Measurements from ENCODE around the gene POLR3B.

POLR3B gene

DNA sequence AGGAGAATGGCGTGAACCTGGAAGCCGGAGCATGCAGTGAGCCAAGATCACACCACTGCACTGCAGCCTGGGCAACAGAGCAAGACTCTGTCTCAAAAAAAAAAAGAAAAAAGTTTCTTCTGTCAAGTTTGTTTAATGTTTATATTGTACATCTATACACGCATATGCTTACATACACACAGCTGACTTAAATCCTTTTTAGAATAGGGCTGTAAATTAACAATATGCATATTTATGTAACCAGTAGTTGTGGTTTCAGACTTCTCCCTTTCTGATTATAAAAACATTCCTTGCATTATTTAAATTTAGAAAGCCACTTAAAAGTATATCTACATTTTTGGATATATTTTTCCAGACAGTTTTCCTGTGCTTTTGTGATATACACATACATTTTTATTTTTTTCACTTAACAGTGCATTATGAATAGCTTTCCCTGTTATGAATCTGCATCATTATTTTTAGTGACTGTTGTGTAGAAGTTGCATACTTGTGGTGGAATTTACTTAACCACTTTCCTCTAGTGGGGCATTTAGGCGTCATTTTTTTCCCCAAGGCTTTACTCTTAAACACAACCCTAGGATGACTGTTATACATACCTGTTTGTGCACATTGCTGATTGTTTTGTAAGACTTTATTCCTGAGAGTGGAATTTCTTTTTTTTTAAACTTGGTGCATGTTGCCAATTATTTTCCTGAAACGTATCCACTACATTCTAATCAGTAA lies 29.4 kb downstream of the POLR3B start:
- Histone ChIP-seq H3K27me3 (ENCODE audit: control insufficient read depth, insufficient read depth, low read length) (no peaks in the 10 kb centered on the region), H3K9ac (ENCODE audit: low read length) (no peak overlapping the region), H3K36me3 (ENCODE audit: control insufficient read depth, insufficient read depth, low read length) (no peaks in the 10 kb centered on the region), H3K4me1 (ENCODE audit: control insufficient read depth, insufficient read depth, low read length) (no peaks in the 10 kb centered on the region), H3K9me3 (ENCODE audit: control insufficient read depth, low read length) (no peaks in the 10 kb centered on the region), H3K4me3 (ENCODE audit: low read length) (no peak overlapping the region)

DNA sequence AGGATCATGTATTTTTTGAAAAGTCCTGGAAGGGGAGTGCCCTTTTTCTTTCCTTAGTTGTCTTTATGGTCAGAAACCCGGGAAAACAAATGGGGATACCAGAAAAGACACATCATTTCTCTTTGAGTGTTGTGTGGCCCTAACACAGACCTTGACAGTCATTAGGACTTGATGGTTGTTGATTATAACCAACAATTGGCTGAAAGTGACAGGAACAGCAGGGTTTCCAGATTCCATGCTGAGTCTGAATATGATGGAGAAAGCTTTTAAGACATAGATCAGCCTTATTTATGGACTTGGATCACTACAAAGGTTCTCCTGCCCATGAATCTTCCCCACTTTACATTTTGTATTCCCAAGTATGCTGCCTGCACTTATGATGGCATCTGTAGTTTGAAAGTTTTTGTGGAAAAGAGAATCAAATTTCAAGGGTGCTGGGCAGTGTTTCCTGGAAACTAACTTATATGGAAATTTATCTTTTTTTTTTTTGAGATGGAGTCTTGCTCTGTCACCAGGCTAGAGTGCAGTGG lies 30.4 kb downstream of the POLR3B start:
- no peak overlapping the region for H3K4me3 ChIP-seq (ENCODE audit: low read length)
- no peaks in the 10 kb centered on the region for H3K9me3 ChIP-seq (ENCODE audit: control insufficient read depth, low read length)
- no peaks in the 10 kb centered on the region for H3K27me3 ChIP-seq (ENCODE audit: control insufficient read depth, insufficient read depth, low read length)
- H3K4me1 ChIP-seq (ENCODE audit: control insufficient read depth, insufficient read depth, low read length) = no peaks in the 10 kb centered on the region
- no peak overlapping the region for H3K9ac ChIP-seq (ENCODE audit: low read length)
- no peaks in the 10 kb centered on the region for H3K36me3 ChIP-seq (ENCODE audit: control insufficient read depth, insufficient read depth, low read length)

DNA sequence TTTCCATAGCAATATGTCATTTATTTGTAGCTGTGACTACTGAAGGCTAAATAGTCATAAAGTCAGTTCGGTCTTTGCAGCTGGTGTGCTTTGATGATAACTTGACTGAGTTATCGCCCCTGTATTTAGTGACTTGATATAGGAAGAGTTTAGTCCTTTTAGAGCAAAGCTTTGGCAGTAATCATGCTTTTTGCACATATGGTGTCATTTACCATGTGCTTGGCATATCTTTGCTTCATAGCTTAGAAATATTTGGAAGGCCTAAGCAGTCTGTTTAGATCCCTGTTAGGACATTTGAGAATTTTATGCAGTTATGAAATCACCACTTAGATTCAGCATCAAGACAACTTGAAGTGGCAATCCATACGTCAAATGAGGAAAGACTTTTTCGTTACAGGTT lies 31.6 kb downstream of the POLR3B start:
- H3K36me3 ChIP-seq (ENCODE audit: control insufficient read depth, insufficient read depth, low read length) = no peaks in the 10 kb centered on the region
- no peaks in the 10 kb centered on the region for H3K9me3 ChIP-seq (ENCODE audit: control insufficient read depth, low read length)
- no peak overlapping the region for H3K4me3 ChIP-seq (ENCODE audit: low read length)
- H3K9ac ChIP-seq (ENCODE audit: low read length) = no peak overlapping the region
- no peaks in the 10 kb centered on the region for H3K4me1 ChIP-seq (ENCODE audit: control insufficient read depth, insufficient read depth, low read length)
- no peaks in the 10 kb centered on the region for H3K27me3 ChIP-seq (ENCODE audit: control insufficient read depth, insufficient read depth, low read length)

DNA sequence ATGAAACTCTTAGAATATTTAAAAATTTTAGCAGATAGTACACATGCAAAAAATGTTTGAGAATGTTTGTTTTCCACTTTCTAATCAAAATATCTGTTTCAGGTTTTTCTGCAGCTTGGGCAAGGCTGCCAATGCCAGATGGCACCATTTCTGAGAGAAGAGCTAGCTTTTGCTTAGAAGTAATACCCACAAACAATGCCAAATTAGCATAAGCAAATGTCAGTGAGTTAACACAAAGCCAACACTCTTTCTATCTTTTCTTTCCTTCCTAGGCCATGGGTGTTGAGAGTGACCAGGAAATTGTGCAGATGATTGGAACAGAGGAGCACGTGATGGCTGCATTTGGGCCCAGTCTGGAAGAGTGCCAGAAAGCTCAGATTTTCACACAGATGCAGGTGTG lies 35.2 kb downstream of the POLR3B start:
- Histone ChIP-seq H3K36me3 (ENCODE audit: control insufficient read depth, insufficient read depth, low read length) (no peaks in the 10 kb centered on the region), H3K9ac (ENCODE audit: low read length) (no peak overlapping the region), H3K4me1 (ENCODE audit: control insufficient read depth, insufficient read depth, low read length) (no peaks in the 10 kb centered on the region), H3K27me3 (ENCODE audit: control insufficient read depth, insufficient read depth, low read length) (no peaks in the 10 kb centered on the region), H3K9me3 (ENCODE audit: control insufficient read depth, low read length) (no peaks in the 10 kb centered on the region), H3K4me3 (ENCODE audit: low read length) (no peak overlapping the region)

DNA sequence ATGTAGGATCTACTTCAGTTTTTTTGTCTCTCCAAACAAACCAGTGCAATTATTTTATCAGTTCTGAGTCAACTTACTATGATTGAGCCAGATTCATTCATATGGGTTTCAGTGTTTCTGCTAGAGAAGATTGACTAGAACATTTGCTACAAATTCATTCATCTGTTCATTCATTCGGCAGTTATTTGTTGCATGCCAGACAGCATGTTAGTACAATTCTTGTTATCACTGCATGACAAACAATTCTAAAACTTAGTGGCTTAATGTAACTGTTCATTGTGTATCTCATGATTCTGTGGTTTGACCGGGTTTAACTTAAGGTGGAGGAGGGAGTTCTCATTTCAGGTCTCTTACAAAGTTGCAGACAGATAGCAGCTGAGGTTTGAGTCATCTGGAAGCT lies 52.3 kb downstream of the POLR3B start:
- no peaks in the 10 kb centered on the region for H3K9me3 ChIP-seq (ENCODE audit: control insufficient read depth, low read length)
- no peak overlapping the region for H3K4me3 ChIP-seq (ENCODE audit: low read length)
- H3K36me3 ChIP-seq (ENCODE audit: control insufficient read depth, insufficient read depth, low read length) = no peaks in the 10 kb centered on the region
- no peaks in the 10 kb centered on the region for H3K4me1 ChIP-seq (ENCODE audit: control insufficient read depth, insufficient read depth, low read length)
- H3K27me3 ChIP-seq (ENCODE audit: control insufficient read depth, insufficient read depth, low read length) = no peaks in the 10 kb centered on the region
- no peak overlapping the region for H3K9ac ChIP-seq (ENCODE audit: low read length)

DNA sequence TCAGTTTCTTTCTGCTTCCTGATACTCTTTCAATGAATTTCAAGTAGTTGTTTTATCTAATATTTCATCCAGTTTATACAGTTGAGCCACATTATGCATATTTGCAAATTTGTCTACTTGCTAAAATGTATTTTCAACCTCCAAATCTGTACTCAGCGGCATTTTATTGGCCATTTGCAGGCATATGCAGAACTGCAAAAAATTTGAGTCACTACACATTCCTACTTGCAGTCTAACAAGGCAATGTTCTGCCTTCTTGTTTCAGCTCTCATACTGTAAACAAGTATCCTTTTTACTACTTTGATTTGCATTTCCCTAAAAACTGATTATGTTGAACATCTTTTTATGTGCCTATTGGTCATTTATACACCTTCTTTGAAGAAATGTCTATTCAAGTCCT lies 55.0 kb downstream of the POLR3B start:
- H3K9ac ChIP-seq (ENCODE audit: low read length) = no peak overlapping the region
- no peaks in the 10 kb centered on the region for H3K27me3 ChIP-seq (ENCODE audit: control insufficient read depth, insufficient read depth, low read length)
- no peaks in the 10 kb centered on the region for H3K9me3 ChIP-seq (ENCODE audit: control insufficient read depth, low read length)
- no peak overlapping the region for H3K4me3 ChIP-seq (ENCODE audit: low read length)
- no peaks in the 10 kb centered on the region for H3K36me3 ChIP-seq (ENCODE audit: control insufficient read depth, insufficient read depth, low read length)
- no peaks in the 10 kb centered on the region for H3K4me1 ChIP-seq (ENCODE audit: control insufficient read depth, insufficient read depth, low read length)

DNA sequence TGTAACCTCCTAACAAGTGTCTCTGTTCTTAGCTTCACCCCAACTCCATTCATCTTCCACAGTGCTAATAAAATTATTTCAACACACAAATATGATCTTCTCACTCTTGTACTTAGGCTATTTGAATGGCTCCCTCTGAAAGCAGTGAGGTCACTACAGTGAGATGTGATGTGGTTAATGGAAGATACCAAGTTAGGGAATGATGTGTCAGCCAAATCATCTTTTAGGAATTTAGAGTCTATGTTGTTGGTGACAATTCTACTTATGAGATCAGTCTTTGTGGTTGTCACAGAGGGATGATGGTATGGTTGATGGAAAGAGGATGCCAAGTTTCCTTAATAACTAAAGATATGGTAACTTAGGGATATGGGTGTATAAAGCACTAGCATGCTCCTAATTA lies 57.6 kb downstream of the POLR3B start:
- Histone ChIP-seq H3K4me1 (ENCODE audit: control insufficient read depth, insufficient read depth, low read length) (peaks cover 11% of the 10 kb centered on the region), H3K36me3 (ENCODE audit: control insufficient read depth, insufficient read depth, low read length) (no peaks in the 10 kb centered on the region), H3K9me3 (ENCODE audit: control insufficient read depth, low read length) (no peaks in the 10 kb centered on the region), H3K9ac (ENCODE audit: low read length) (no peak overlapping the region), H3K27me3 (ENCODE audit: control insufficient read depth, insufficient read depth, low read length) (no peaks in the 10 kb centered on the region), H3K4me3 (ENCODE audit: low read length) (no peak overlapping the region)

DNA sequence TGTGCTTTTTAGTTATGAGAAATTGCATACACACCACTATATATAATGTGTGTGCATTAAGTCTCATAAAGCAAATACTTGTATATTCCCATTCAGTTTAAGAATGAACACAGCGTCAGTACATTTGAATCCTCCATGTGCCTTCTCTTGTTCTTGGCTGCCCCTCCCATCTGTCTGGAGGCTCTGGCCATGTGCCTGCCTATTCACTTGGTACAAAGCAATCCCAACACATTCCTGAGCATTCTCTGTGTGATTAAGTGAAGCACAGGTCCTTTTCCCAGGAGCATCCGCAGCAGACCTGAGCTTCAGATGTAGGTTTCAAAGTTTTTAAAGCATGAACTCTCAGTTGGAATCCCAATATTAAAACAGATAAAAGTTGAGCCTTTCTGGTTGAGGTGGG lies 58.7 kb downstream of the POLR3B start:
- H3K4me3 ChIP-seq (ENCODE audit: low read length) = no peak overlapping the region
- no peaks in the 10 kb centered on the region for H3K36me3 ChIP-seq (ENCODE audit: control insufficient read depth, insufficient read depth, low read length)
- no peaks in the 10 kb centered on the region for H3K27me3 ChIP-seq (ENCODE audit: control insufficient read depth, insufficient read depth, low read length)
- peaks cover 11% of the 10 kb centered on the region for H3K4me1 ChIP-seq (ENCODE audit: control insufficient read depth, insufficient read depth, low read length)
- no peak overlapping the region for H3K9ac ChIP-seq (ENCODE audit: low read length)
- no peaks in the 10 kb centered on the region for H3K9me3 ChIP-seq (ENCODE audit: control insufficient read depth, low read length)

DNA sequence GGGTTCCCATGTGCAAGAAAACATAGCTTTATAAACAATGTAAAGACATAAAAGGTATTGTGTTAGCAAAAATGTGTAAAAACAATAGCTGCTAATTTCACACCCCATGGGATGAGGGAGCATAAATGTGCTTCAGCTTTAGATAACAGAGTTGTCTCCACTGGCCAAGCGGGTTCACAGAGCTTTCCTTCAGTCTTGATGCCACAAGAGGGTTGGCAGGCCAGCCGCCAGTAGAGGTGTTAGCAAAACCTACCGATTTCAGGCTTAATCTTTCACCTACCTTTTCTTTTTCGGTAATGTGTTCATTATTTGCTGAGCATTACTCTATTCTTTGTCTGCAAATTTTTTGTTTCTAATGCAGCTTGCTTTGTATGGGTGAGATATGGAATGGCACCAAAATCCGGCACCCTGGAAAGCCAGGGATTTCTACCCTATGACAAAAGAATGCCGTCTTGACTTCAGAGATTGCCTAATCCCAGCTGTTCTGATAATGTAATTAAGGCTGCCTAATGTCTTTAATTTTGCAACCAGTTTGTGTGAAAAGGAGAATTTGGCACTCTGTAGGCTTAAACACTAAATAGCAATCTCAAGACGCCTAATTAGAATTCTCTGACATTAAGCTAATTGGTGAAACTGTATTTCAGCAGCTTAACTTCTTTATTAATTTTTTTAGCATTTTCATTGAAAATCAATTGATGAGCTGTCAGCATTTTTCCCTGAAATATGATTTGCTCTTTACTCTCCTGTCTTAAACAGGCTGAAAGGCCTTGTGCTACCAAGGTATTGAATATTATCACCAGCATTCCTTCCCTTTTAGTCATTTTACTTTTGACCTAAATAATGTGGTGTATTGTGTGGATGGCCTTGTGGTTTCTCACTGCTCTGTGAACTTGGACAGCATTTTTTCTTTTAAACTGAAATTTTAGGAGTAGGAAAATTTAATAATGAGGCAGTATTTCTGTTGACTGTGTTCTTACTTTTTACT lies 60.7 kb downstream of the POLR3B start:
- no peak overlapping the region for H3K9ac ChIP-seq (ENCODE audit: low read length)
- no peaks in the 10 kb centered on the region for H3K9me3 ChIP-seq (ENCODE audit: control insufficient read depth, low read length)
- no peaks in the 10 kb centered on the region for H3K36me3 ChIP-seq (ENCODE audit: control insufficient read depth, insufficient read depth, low read length)
- peaks cover 11% of the 10 kb centered on the region for H3K4me1 ChIP-seq (ENCODE audit: control insufficient read depth, insufficient read depth, low read length)
- no peak overlapping the region for H3K4me3 ChIP-seq (ENCODE audit: low read length)
- no peaks in the 10 kb centered on the region for H3K27me3 ChIP-seq (ENCODE audit: control insufficient read depth, insufficient read depth, low read length)

DNA sequence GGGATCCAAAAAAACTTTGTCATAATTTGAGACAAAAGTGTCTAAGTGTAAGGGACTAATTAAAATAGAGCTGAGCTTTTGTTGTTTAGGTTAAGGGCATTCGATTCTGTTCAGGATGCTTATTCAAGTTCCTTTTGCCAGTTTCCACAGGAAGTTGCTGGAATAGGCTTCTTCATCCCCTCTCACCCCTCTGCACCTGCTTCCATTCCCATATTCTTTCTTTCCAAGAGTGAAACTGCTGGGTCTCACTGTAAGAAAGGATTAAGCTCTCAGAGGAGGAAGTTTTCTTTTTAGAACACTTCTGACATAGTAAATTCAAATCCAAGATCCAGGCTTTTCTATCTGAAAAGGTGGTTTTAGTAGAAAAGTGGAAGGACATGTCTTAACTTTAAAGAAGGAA lies 61.4 kb downstream of the POLR3B start:
- H3K27me3 ChIP-seq (ENCODE audit: control insufficient read depth, insufficient read depth, low read length) = no peaks in the 10 kb centered on the region
- H3K4me1 ChIP-seq (ENCODE audit: control insufficient read depth, insufficient read depth, low read length) = peaks cover 11% of the 10 kb centered on the region
- H3K9ac ChIP-seq (ENCODE audit: low read length) = no peak overlapping the region
- no peaks in the 10 kb centered on the region for H3K36me3 ChIP-seq (ENCODE audit: control insufficient read depth, insufficient read depth, low read length)
- H3K9me3 ChIP-seq (ENCODE audit: control insufficient read depth, low read length) = no peaks in the 10 kb centered on the region
- H3K4me3 ChIP-seq (ENCODE audit: low read length) = no peak overlapping the region

DNA sequence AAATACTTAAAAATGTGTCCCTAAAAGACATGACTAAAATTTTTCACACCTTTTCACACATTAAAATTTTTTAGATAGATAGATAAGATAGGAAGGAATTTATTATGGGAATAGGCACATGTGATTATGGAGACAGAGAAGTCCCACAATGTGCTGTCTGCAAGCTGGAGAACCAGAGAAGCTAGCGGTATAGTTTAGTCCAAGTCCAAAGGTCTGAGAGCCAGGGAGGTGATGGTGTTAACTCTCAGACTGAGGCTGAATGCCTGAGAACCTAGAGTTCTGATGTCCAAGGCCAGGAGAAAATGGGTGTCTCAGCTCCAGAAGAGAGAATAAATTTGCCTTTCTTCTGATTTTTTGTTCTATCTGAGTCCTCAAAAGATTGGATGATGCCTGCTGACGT lies 65.7 kb downstream of the POLR3B start:
- Histone ChIP-seq H3K4me3 (ENCODE audit: low read length) (no peak overlapping the region), H3K4me1 (ENCODE audit: control insufficient read depth, insufficient read depth, low read length) (peaks cover 4% of the 10 kb centered on the region)

DNA sequence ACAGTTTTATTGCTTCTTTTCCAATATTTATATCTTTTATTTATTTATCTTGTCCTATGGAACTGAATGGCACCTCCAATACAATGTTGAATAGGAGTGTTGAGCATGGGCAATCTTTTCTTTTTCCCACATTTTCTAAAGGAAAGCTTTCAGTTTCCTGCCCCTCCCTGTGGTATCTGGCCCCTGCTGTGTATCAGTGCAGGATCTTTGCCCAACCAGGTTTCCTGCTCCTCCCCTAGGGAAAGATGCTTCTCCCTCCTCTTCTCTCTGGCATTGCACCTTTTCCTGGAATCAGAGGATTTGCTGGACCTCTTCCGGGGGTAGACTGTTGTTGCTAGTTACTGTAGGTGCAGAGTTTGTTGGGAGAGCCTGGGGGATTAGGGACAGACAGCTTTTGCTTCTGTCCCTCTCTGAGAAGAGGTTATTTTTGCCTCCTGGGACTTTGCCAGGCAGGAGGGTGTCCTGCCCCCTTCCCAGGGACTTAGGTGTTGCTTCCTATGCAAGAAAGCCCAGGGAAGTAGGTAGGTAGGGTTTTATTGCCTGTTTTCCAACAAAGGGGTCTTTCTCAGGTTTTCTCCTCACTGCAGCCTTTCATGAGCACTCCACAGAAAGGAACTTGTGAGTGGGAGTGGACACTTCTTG lies 67.6 kb downstream of the POLR3B start:
- Histone ChIP-seq H3K9me3 (ENCODE audit: control insufficient read depth, low read length) (no peaks in the 10 kb centered on the region), H3K4me3 (ENCODE audit: low read length) (no peak overlapping the region), H3K9ac (ENCODE audit: low read length) (no peak overlapping the region), H3K4me1 (ENCODE audit: control insufficient read depth, insufficient read depth, low read length) (no peaks in the 10 kb centered on the region), H3K27me3 (ENCODE audit: control insufficient read depth, insufficient read depth, low read length) (no peaks in the 10 kb centered on the region), H3K36me3 (ENCODE audit: control insufficient read depth, insufficient read depth, low read length) (no peaks in the 10 kb centered on the region)

More for the DNA sequence above, 65.7 kb downstream of the POLR3B start:
- Histone ChIP-seq H3K27me3 (ENCODE audit: control insufficient read depth, insufficient read depth, low read length) (no peaks in the 10 kb centered on the region), H3K9ac (ENCODE audit: low read length) (no peak overlapping the region), H3K9me3 (ENCODE audit: control insufficient read depth, low read length) (no peaks in the 10 kb centered on the region), H3K36me3 (ENCODE audit: control insufficient read depth, insufficient read depth, low read length) (no peaks in the 10 kb centered on the region)
